HG02623 (cell line): ENCODE data around the gene ADAM12.

Experiments used
- ATAC-seq: cut with Tn5 transposase; IDR thresholded peaks from one replicate; pipeline ENCODE4 v1.9.1; 2021; ENCODE audit warnings: moderate library complexity; ENCODE audit not compliant: unreplicated experiment

ADAM12 gene

GRCh38 chr10:126324826-126325225 lies 63.5 kb downstream of the ADAM12 start:
- ATAC-seq: no peak

- ATAC-seq: no peak
These were observed 66.8 kb downstream of the ADAM12 start for GRCh38 chr10:126321440-126321839.

GRCh38 chr10:126317751-126318150 lies 70.5 kb downstream of the ADAM12 start:
- no peak for ATAC-seq

- no peak for ATAC-seq
These were observed 72.6 kb downstream of the ADAM12 start for GRCh38 chr10:126315494-126316177.

- no peak for ATAC-seq
These were observed 73.3 kb downstream of the ADAM12 start for GRCh38 chr10:126314863-126315493.

GRCh38 chr10:126312167-126312566 lies 76.1 kb downstream of the ADAM12 start:
- no peak for ATAC-seq

GRCh38 chr10:126309228-126309883 lies 78.9 kb downstream of the ADAM12 start:
- no peak for ATAC-seq

GRCh38 chr10:126302826-126303665 lies 85.2 kb downstream of the ADAM12 start:
- no peak for ATAC-seq

GRCh38 chr10:126302476-126302756 lies 85.9 kb downstream of the ADAM12 start:
- no peak for ATAC-seq

- no peak for ATAC-seq
These were observed 86.4 kb downstream of the ADAM12 start for GRCh38 chr10:126301701-126302475.

GRCh38 chr10:126294451-126294850 lies 93.8 kb downstream of the ADAM12 start:
- ATAC-seq: no peak

GRCh38 chr10:126290232-126290631 lies 98.0 kb downstream of the ADAM12 start:
- ATAC-seq: no peak

- no peak for ATAC-seq
These were observed 99.5 kb downstream of the ADAM12 start for GRCh38 chr10:126288547-126289493.

GRCh38 chr10:126286256-126286780 lies 102.0 kb downstream of the ADAM12 start:
- ATAC-seq: no peak

- ATAC-seq: no peak
These were observed 105.0 kb downstream of the ADAM12 start for GRCh38 chr10:126283307-126283706.

GRCh38 chr10:126278851-126279250 lies 109.4 kb downstream of the ADAM12 start:
- ATAC-seq: no peak

GRCh38 chr10:126277181-126277580 lies 111.1 kb downstream of the ADAM12 start:
- ATAC-seq: no peak

- no peak for ATAC-seq
These were observed 115.8 kb downstream of the ADAM12 start for GRCh38 chr10:126272526-126272925.

GRCh38 chr10:126270111-126270510 lies 118.2 kb downstream of the ADAM12 start:
- no peak for ATAC-seq
